ENCODE results near the gene GJC3. TPM values are rescaled to one million over a fixed set of nuclear protein-coding genes. Genes with fewer than 3 reads are reported as not detected.
"Not testable (repeated sequence)": the region's sequence is repeated elsewhere in the genome, so short reads cannot be mapped to it uniquely, and the experiment has no call there.

Gene GJC3
- total RNA-seq, 3 donors from 2014 or later (not counting 1 experiment from before 2014, with no cell fraction given), result not detected

GRCh38 chr7:99969298-99969697 lies 39.9 kb upstream of the GJC3 start:
- 94% methylated on average over 3 of the region's 3 CpGs for WGBS (ENCODE audit: insufficient coverage)

GRCh38 chr7:99958564-99959227 lies 29.3 kb upstream of the GJC3 start:
- no peak overlapping the region for H3K27ac ChIP-seq (ENCODE audit: low read length)
- TF ChIP-seq, protein P1, sequence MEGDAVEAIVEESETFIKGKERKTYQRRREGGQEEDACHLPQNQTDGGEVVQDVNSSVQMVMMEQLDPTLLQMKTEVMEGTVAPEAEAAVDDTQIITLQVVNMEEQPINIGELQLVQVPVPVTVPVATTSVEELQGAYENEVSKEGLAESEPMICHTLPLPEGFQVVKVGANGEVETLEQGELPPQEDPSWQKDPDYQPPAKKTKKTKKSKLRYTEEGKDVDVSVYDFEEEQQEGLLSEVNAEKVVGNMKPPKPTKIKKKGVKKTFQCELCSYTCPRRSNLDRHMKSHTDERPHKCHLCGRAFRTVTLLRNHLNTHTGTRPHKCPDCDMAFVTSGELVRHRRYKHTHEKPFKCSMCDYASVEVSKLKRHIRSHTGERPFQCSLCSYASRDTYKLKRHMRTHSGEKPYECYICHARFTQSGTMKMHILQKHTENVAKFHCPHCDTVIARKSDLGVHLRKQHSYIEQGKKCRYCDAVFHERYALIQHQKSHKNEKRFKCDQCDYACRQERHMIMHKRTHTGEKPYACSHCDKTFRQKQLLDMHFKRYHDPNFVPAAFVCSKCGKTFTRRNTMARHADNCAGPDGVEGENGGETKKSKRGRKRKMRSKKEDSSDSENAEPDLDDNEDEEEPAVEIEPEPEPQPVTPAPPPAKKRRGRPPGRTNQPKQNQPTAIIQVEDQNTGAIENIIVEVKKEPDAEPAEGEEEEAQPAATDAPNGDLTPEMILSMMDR (IDR thresholded peaks at IDR 0.05), result no peak
- H3K4me1 Mint-ChIP-seq, result no peaks in the 10 kb centered on the region
- WGBS (ENCODE audit: insufficient coverage), result 77% methylated on average over 3 of the region's 9 CpGs
- peaks cover 62% of the 10 kb centered on the region in 2 donors for H3K27me3 Mint-ChIP-seq (ENCODE audit: low read depth in 2 of 2)
- no peaks in the 10 kb centered on the region for H3K4me1 ChIP-seq (ENCODE audit: control insufficient read depth, insufficient read depth, low read length)
- no peak overlapping the region for H3K4me3 ChIP-seq (ENCODE audit: low read length)
- H3K9me3 ChIP-seq (ENCODE audit: control insufficient read depth, insufficient read depth, low read length), result no peaks in the 10 kb centered on the region
- no peak overlapping the region for H3K27ac Mint-ChIP-seq
- no peak overlapping the region for H3K4me3 Mint-ChIP-seq
- H3K36me3 ChIP-seq (ENCODE audit: control insufficient read depth, insufficient read depth, low read length), result no peaks in the 10 kb centered on the region
- DNase-seq (no peak), ATAC-seq (no peak)
- intact Hi-C loops (cut with micrococcal nuclease), result no loop called here
- H3K9me3 Mint-ChIP-seq, result no peaks in the 10 kb centered on the region
- H3K27me3 ChIP-seq (ENCODE audit: control insufficient read depth, insufficient read depth, low read length), result peaks cover 4% of the 10 kb centered on the region
- H3K36me3 Mint-ChIP-seq, result no peaks in the 10 kb centered on the region

More at GRCh38 chr7:99969298-99969697, 39.9 kb upstream of the GJC3 start:
- Histone ChIP-seq H3K27ac (ENCODE audit: low read length) (no peak overlapping the region), H3K4me3 (ENCODE audit: low read length) (no peak overlapping the region), H3K27me3 (ENCODE audit: control insufficient read depth, insufficient read depth, low read length) (no peaks in the 10 kb centered on the region), H3K4me1 (ENCODE audit: control insufficient read depth, insufficient read depth, low read length) (no peaks in the 10 kb centered on the region), H3K9me3 (ENCODE audit: control insufficient read depth, insufficient read depth, low read length) (no peaks in the 10 kb centered on the region), H3K36me3 (ENCODE audit: control insufficient read depth, insufficient read depth, low read length) (no peaks in the 10 kb centered on the region)
- ATAC-seq (no peak), DNase-seq (no peak)
- TF ChIP-seq, protein P1 (IDR thresholded peaks at IDR 0.05), result no peak
- no peak overlapping the region for H3K4me3 Mint-ChIP-seq
- no peaks in the 10 kb centered on the region for H3K4me1 Mint-ChIP-seq
- peaks cover 41 to 46% of the 10 kb centered on the region in 2 donors for H3K27me3 Mint-ChIP-seq (ENCODE audit: low read depth in 2 of 2)
- no peaks in the 10 kb centered on the region for H3K36me3 Mint-ChIP-seq
- intact Hi-C loops (cut with micrococcal nuclease), result no loop called here
- H3K9me3 Mint-ChIP-seq, result no peaks in the 10 kb centered on the region
- no peak overlapping the region for H3K27ac Mint-ChIP-seq

DNA sequence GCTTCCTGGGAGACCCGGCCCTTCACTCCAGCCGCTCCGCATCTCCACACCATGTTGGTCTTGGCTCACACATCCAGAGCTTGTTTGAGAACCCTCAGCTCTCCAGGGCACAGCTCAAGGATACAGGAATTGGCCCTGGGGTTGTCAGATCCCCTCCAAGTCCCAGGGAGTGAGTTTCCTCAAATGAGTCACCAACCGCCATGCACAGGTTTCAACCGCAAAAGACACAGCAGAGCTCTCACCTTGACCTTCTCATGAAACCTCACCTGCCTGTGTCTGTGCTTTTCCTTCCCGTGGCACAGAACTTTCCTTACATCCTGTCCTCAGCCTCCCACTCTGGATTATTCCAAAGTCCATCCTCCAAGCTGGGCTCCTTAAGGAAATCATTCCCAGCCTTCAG lies 25.8 kb upstream of the GJC3 start:
- ATAC-seq, result no peak
- Mint-ChIP-seq H3K27me3 (ENCODE audit: low read depth in 2 of 2) (peaks cover 41 to 45% of the 10 kb centered on the region in 2 donors), H3K9me3 (no peaks in the 10 kb centered on the region), H3K4me3 (no peak overlapping the region), H3K27ac (no peak overlapping the region), H3K36me3 (no peaks in the 10 kb centered on the region), H3K4me1 (no peaks in the 10 kb centered on the region)
- Histone ChIP-seq H3K9me3 (ENCODE audit: control insufficient read depth, insufficient read depth, low read length) (peaks cover 4% of the 10 kb centered on the region), H3K27me3 (ENCODE audit: control insufficient read depth, insufficient read depth, low read length) (peaks cover 4% of the 10 kb centered on the region), H3K27ac (ENCODE audit: low read length) (no peak overlapping the region), H3K36me3 (ENCODE audit: control insufficient read depth, insufficient read depth, low read length) (no peaks in the 10 kb centered on the region), H3K4me3 (ENCODE audit: low read length) (no peak overlapping the region), H3K4me1 (ENCODE audit: control insufficient read depth, insufficient read depth, low read length) (no peaks in the 10 kb centered on the region)
- 84% methylated on average over 6 of the region's 6 CpGs for WGBS (ENCODE audit: insufficient coverage)
- TF ChIP-seq, protein P1 (IDR thresholded peaks at IDR 0.05), result no peak
- DNase-seq, result no peak
- intact Hi-C loops (cut with micrococcal nuclease), result no loop called here

- H3K4me1 Mint-ChIP-seq; DNase-seq; H3K4me3 Mint-ChIP-seq; intact Hi-C loops (cut with micrococcal nuclease); H3K9me3 ChIP-seq (ENCODE audit: control insufficient read depth, insufficient read depth, low read length); H3K27me3 ChIP-seq (ENCODE audit: control insufficient read depth, insufficient read depth, low read length); H3K27ac ChIP-seq (ENCODE audit: low read length); H3K4me3 ChIP-seq (ENCODE audit: low read length); H3K9me3 Mint-ChIP-seq; H3K36me3 Mint-ChIP-seq; H3K36me3 ChIP-seq (ENCODE audit: control insufficient read depth, insufficient read depth, low read length); H3K4me1 ChIP-seq (ENCODE audit: control insufficient read depth, insufficient read depth, low read length); ATAC-seq; H3K27ac Mint-ChIP-seq: not testable (repeated sequence)
- 91% methylated on average over 7 of the region's 7 CpGs for WGBS (ENCODE audit: insufficient coverage)
- H3K27me3 Mint-ChIP-seq (ENCODE audit: low read depth in 2 of 2), result peaks cover 35 to 43% of the 10 kb centered on the region in 2 donors
These were observed 25.2 kb upstream of the GJC3 start for GRCh38 chr7:99954643-99955042.

Data from natural killer cell (primary cell).